HK-2 (cell line): Measurements from ENCODE around the gene RMI2.
"Not testable (repeated sequence)": the region's sequence is repeated elsewhere in the genome, so short reads cannot be mapped to it uniquely, and the experiment has no call there.

Source experiments
- DNase-seq: peaks from one replicate; pipeline ENCODE4 v3.0.0-alpha.2; 2018; ENCODE audit not compliant: unreplicated experiment

The RMI2 gene

GRCh38 chr16:11354733-11355574 lies 9.7 kb downstream of the RMI2 start:
- DNase-seq: no peak

GRCh38 chr16:11355862-11356261 lies 10.6 kb downstream of the RMI2 start:
- DNase-seq: no peak

- DNase-seq: peak; percentile 25
Measured at GRCh38 chr16:11356573-11357331, 11.5 kb downstream of the RMI2 start.

GRCh38 chr16:11358531-11358930 lies 13.3 kb downstream of the RMI2 start:
- DNase-seq: no peak

- DNase-seq: peak; percentile 56
Measured at GRCh38 chr16:11359370-11359769, 14.1 kb downstream of the RMI2 start.

GRCh38 chr16:11360641-11361373 lies 15.5 kb downstream of the RMI2 start:
- DNase-seq: no peak

GRCh38 chr16:11361701-11362451 lies 16.6 kb downstream of the RMI2 start:
- DNase-seq: no peak

- DNase-seq: no peak
Measured at GRCh38 chr16:11363927-11364258, 18.6 kb downstream of the RMI2 start.

GRCh38 chr16:11367483-11367906 lies 22.2 kb downstream of the RMI2 start:
- DNase-seq: no peak

GRCh38 chr16:11370084-11370931 lies 25.0 kb downstream of the RMI2 start:
- peak; percentile 51 for DNase-seq

GRCh38 chr16:11370932-11371279 lies 25.6 kb downstream of the RMI2 start:
- DNase-seq: not testable (repeated sequence)

GRCh38 chr16:11372073-11372828 lies 27.0 kb downstream of the RMI2 start:
- no peak for DNase-seq

- DNase-seq: no peak
Measured at GRCh38 chr16:11372829-11373306, 27.6 kb downstream of the RMI2 start.

- no peak for DNase-seq
Measured at GRCh38 chr16:11374255-11374654, 29.0 kb downstream of the RMI2 start.

- no peak for DNase-seq
Measured at GRCh38 chr16:11377154-11377553, 31.9 kb downstream of the RMI2 start.

- not testable (repeated sequence) for DNase-seq
Measured at GRCh38 chr16:11378951-11379350, 33.7 kb downstream of the RMI2 start.

- DNase-seq: peak; percentile 16
Measured at GRCh38 chr16:11379420-11379819, 34.2 kb downstream of the RMI2 start.

- DNase-seq: no peak
Measured at GRCh38 chr16:11380836-11381235, 35.6 kb downstream of the RMI2 start.

- DNase-seq: no peak
Measured at GRCh38 chr16:11383481-11384183, 38.4 kb downstream of the RMI2 start.
